Cerebellar nuclear complex (tissue), 1 donor: ENCODE measurements around the gene ERV3-1.
"Not testable (repeated sequence)": the region's sequence is repeated elsewhere in the genome, so short reads cannot be mapped to it uniquely, and the experiment has no call there.

Experiments
- DNase-seq, 2 experiments: peaks; one replicate each; lab custom pipeline; 2025; lab: John Stamatoyannopoulos, UW

The ERV3-1 gene

GRCh38 chr7:64944667-64945502 lies 61.6 kb downstream of the ERV3-1 start:
- DNase-seq: not testable (repeated sequence)
